GM12891 (cell line): ENCODE measurements around the gene RGCC.

Experiments
- PAX5 ChIP-seq: IDR thresholded peaks from 2 replicates; pipeline ENCODE4 v1.6.1; 2011; ENCODE audit warnings: low read length, moderate library complexity, mild to moderate bottlenecking; ENCODE audit not compliant: insufficient read depth, severe bottlenecking
- POLR2A ChIP-seq: IDR thresholded peaks from 2 replicates; pipeline ENCODE4 v1.6.1; 2011; ENCODE audit warnings: low read depth, low read length, control low read depth
- POLR2AphosphoS5 ChIP-seq: IDR thresholded peaks from 2 replicates; pipeline ENCODE4 v1.6.1; 2011; ENCODE audit warnings: low read depth, low read length, control low read depth
- SPI1 ChIP-seq: IDR thresholded peaks from 2 replicates; pipeline ENCODE4 v1.6.1; 2011; ENCODE audit warnings: low read depth, low read length, control low read depth
- TAF1 ChIP-seq: IDR thresholded peaks from 2 replicates; pipeline ENCODE4 v1.6.1; 2011; ENCODE audit warnings: low read depth, low read length, control low read depth

GRCh38 chr13:41456768-41457588 is at the start of gene RGCC:
- no peak for TF ChIP-seq POLR2AphosphoS5
- no peak for TF ChIP-seq POLR2A
- no peak for TF ChIP-seq TAF1
- no peak for TF ChIP-seq PAX5
- no peak for TF ChIP-seq SPI1
